Measurements from ENCODE around the gene CENPT. TPM values are rescaled to one million over a fixed set of nuclear protein-coding genes. Genes with fewer than 3 reads are reported as not detected.

The CENPT gene
- total and polyA plus RNA-seq, 2 of the 13 experiments (the other 11 are each of a cell fraction or from before 2014, with no cell fraction given), result 40.9 to 43.3 TPM

GRCh38 chr16:67806428-67807147 is 40.9 kb downstream of the CENPT start, which contains the start of the genes RANBP10 and TSNAXIP1 (continued):
- TF ChIP-seq THRA (CRISPR knock-in tag; IDR thresholded peaks at IDR 0.05; ENCODE audit: borderline replicate concordance), result peak; percentile 62; the same call in 1 of the 2 replicates
- TF ChIP-seq RAD51 (IDR thresholded peaks at IDR 0.05; ENCODE audit: borderline replicate concordance), result no peak
- TF ChIP-seq ZNF703 (CRISPR knock-in tag; IDR thresholded peaks at IDR 0.05; ENCODE audit: borderline replicate concordance), result no peak
- peak; percentile 35; the same call in 1 of the 2 replicates for TF ChIP-seq RFXAP (CRISPR knock-in tag; IDR thresholded peaks at IDR 0.05; ENCODE audit: borderline replicate concordance)
- TF ChIP-seq ZFP62 (CRISPR knock-in tag; IDR thresholded peaks at IDR 0.05), result peak; percentile 99
- TF ChIP-seq GZF1 (CRISPR knock-in tag; IDR thresholded peaks at IDR 0.05), result no peak
- no peak for TF ChIP-seq ZNF354B (CRISPR knock-in tag; IDR thresholded peaks at IDR 0.05)
- no peak for TF ChIP-seq ZNF550 (CRISPR knock-in tag; IDR thresholded peaks at IDR 0.05; ENCODE audit: borderline replicate concordance)
- no peak for TF ChIP-seq ZNF251 (CRISPR knock-in tag; IDR thresholded peaks at IDR 0.05)
- TF ChIP-seq ARID3A (IDR thresholded peaks at IDR 0.05; ENCODE audit: low read depth, low read length), result no peak
- TF ChIP-seq, protein P1, sequence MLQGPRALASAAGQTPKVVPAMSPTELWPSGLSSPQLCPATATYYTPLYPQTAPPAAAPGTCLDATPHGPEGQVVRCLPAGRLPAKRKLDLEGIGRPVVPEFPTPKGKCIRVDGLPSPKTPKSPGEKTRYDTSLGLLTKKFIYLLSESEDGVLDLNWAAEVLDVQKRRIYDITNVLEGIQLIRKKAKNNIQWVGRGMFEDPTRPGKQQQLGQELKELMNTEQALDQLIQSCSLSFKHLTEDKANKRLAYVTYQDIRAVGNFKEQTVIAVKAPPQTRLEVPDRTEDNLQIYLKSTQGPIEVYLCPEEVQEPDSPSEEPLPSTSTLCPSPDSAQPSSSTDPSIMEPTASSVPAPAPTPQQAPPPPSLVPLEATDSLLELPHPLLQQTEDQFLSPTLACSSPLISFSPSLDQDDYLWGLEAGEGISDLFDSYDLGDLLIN (CRISPR knock-in tag; IDR thresholded peaks at IDR 0.05; ENCODE audit: borderline replicate concordance), result no peak; the same call in 1 of the 2 replicates
- no peak for TF ChIP-seq PHB2 (IDR thresholded peaks at IDR 0.05; ENCODE audit: partially characterized antibody)
- no peak for TF ChIP-seq SETDB1 (CRISPR knock-in tag; IDR thresholded peaks at IDR 0.05; ENCODE audit: borderline replicate concordance)
- TF ChIP-seq HOXA3 (CRISPR knock-in tag; IDR thresholded peaks at IDR 0.05), result peak; percentile 84
- TF ChIP-seq FOXK1 (CRISPR knock-in tag; IDR thresholded peaks at IDR 0.05; ENCODE audit: borderline replicate concordance, low read depth), result peak; percentile 52
- TF ChIP-seq, protein P2, sequence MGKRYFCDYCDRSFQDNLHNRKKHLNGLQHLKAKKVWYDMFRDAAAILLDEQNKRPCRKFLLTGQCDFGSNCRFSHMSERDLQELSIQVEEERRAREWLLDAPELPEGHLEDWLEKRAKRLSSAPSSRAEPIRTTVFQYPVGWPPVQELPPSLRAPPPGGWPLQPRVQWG (CRISPR knock-in tag; IDR thresholded peaks at IDR 0.05; ENCODE audit: borderline replicate concordance, low read depth), result no peak
- TF ChIP-seq ZFP1 (CRISPR knock-in tag; IDR thresholded peaks at IDR 0.05), result no peak
- peak; percentile 38 for TF ChIP-seq ZC3H13 (CRISPR knock-in tag; IDR thresholded peaks at IDR 0.05)
- TF ChIP-seq TRIM22 (IDR thresholded peaks at IDR 0.05), result no peak
- no peak for TF ChIP-seq SNAPC5 (CRISPR knock-in tag; IDR thresholded peaks at IDR 0.05; ENCODE audit: borderline replicate concordance)
- peak; percentile 47; the same call in 1 of the 2 replicates for TF ChIP-seq ZNF792 (CRISPR knock-in tag; IDR thresholded peaks at IDR 0.05)
